Measurements from ENCODE around the gene KIAA1217.

The KIAA1217 gene

GRCh38 chr10:24207781-24208611 lies 942 bp upstream of the KIAA1217 start:
- peak; percentile 34 for DNase-seq

GRCh38 chr10:24209432-24209771 lies 464 bp downstream of the KIAA1217 start:
- DNase-seq: no peak

- DNase-seq: no peak
These were observed 1.1 kb downstream of the KIAA1217 start for GRCh38 chr10:24209946-24210491.

- no peak for DNase-seq
These were observed 1.6 kb downstream of the KIAA1217 start for GRCh38 chr10:24210501-24210900.

- no peak for DNase-seq
These were observed 4.3 kb downstream of the KIAA1217 start for GRCh38 chr10:24213266-24213665.

GRCh38 chr10:24213881-24214280 lies 4.9 kb downstream of the KIAA1217 start:
- DNase-seq: no peak

- DNase-seq: no peak
These were observed 5.8 kb downstream of the KIAA1217 start for GRCh38 chr10:24214762-24215161.

GRCh38 chr10:24215196-24215595 lies 6.3 kb downstream of the KIAA1217 start:
- no peak for DNase-seq

GRCh38 chr10:24215603-24216002 lies 6.7 kb downstream of the KIAA1217 start:
- DNase-seq: no peak

GRCh38 chr10:24219963-24220362 lies 11.0 kb downstream of the KIAA1217 start:
- no peak for DNase-seq

- no peak for DNase-seq
These were observed 14.4 kb downstream of the KIAA1217 start for GRCh38 chr10:24223341-24223740.

- DNase-seq: no peak
These were observed 15.0 kb downstream of the KIAA1217 start for GRCh38 chr10:24223953-24224352.

- DNase-seq: no peak
These were observed 19.7 kb downstream of the KIAA1217 start for GRCh38 chr10:24228642-24229041.

GRCh38 chr10:24229909-24230308 lies 21.0 kb downstream of the KIAA1217 start:
- DNase-seq: no peak

- no peak for DNase-seq
These were observed 22.3 kb downstream of the KIAA1217 start for GRCh38 chr10:24231200-24231599.

GRCh38 chr10:24234784-24235183 lies 25.8 kb downstream of the KIAA1217 start:
- no peak for DNase-seq

GRCh38 chr10:24235471-24235870 lies 26.5 kb downstream of the KIAA1217 start:
- no peak for DNase-seq

GRCh38 chr10:24237801-24238395 lies 29.0 kb downstream of the KIAA1217 start:
- DNase-seq: no peak

GRCh38 chr10:24238519-24239247 lies 29.7 kb downstream of the KIAA1217 start:
- DNase-seq: no peak

GRCh38 chr10:24239289-24240040 lies 30.5 kb downstream of the KIAA1217 start:
- no peak for DNase-seq

- no peak for DNase-seq
These were observed 31.3 kb downstream of the KIAA1217 start for GRCh38 chr10:24240041-24240751.

GRCh38 chr10:24241536-24242040 lies 32.6 kb downstream of the KIAA1217 start:
- DNase-seq: no peak
